Memory B cell (primary cell): Measurements from ENCODE around the gene NOTUM.

ENCODE experiments used
- ATAC-seq: fragments of 150-1000 bp; cut with Tn5 transposase; 2 replicates; pipeline ENCODE4 v1.10.0; 2021; ENCODE audit warnings: low read depth, mild to moderate bottlenecking, moderate library complexity
- DNase-seq, 2 donors: peaks; one replicate each; pipeline ENCODE4 v3.0.0; 2022; ENCODE audit warnings: low spot score in 2 of 2
- H3K27ac Mint-ChIP-seq: one replicate; pipeline ENCODE4 v1.8.0; 2022; ENCODE audit warnings: mild to moderate bottlenecking, moderate library complexity, mixed read lengths
- H3K27me3 Mint-ChIP-seq: one replicate; pipeline ENCODE4 v1.8.0; 2022; ENCODE audit warnings: mixed read lengths
- H3K36me3 Mint-ChIP-seq: one replicate; pipeline ENCODE4 v1.8.0; 2022; ENCODE audit warnings: mild to moderate bottlenecking, mixed read lengths
- H3K4me1 Mint-ChIP-seq: one replicate; pipeline ENCODE4 v1.8.0; 2022; ENCODE audit warnings: mixed read lengths
- H3K4me3 Mint-ChIP-seq: one replicate; pipeline ENCODE4 v1.8.0; 2022; ENCODE audit warnings: mild to moderate bottlenecking, moderate library complexity, mixed read lengths
- H3K9me3 Mint-ChIP-seq: one replicate; pipeline ENCODE4 v1.8.0; 2022; ENCODE audit warnings: mixed read lengths

Gene NOTUM

GRCh38 chr17:81934098-81934757 is 26.8 kb downstream of the NOTUM start:
- H3K27me3 Mint-ChIP-seq: peaks cover 2% of the 10 kb centered on the region
- no peak for DNase-seq
- H3K27ac Mint-ChIP-seq: no peak overlapping the region
- no peaks in the 10 kb centered on the region for H3K9me3 Mint-ChIP-seq
- no peak for ATAC-seq
- H3K4me1 Mint-ChIP-seq: peaks cover 5% of the 10 kb centered on the region
- no peaks in the 10 kb centered on the region for H3K36me3 Mint-ChIP-seq
- no peak overlapping the region for H3K4me3 Mint-ChIP-seq

- Mint-ChIP-seq H3K4me1 (peaks cover 7% of the 10 kb centered on the region), H3K36me3 (no peaks in the 10 kb centered on the region), H3K27ac (no peak overlapping the region), H3K4me3 (no peak overlapping the region), H3K27me3 (peaks cover 4% of the 10 kb centered on the region), H3K9me3 (no peaks in the 10 kb centered on the region)
- no peak for DNase-seq
- ATAC-seq: no peak
Observed at GRCh38 chr17:81933178-81933699, 27.7 kb downstream of the NOTUM start.

- peaks cover 7% of the 10 kb centered on the region for H3K4me1 Mint-ChIP-seq
- H3K4me3 Mint-ChIP-seq: no peak overlapping the region
- H3K27me3 Mint-ChIP-seq: peaks cover 4% of the 10 kb centered on the region
- ATAC-seq: no peak
- H3K9me3 Mint-ChIP-seq: no peaks in the 10 kb centered on the region
- H3K27ac Mint-ChIP-seq: no peak overlapping the region
- no peak for DNase-seq
- H3K36me3 Mint-ChIP-seq: no peaks in the 10 kb centered on the region
Observed at GRCh38 chr17:81932333-81932983, 28.5 kb downstream of the NOTUM start.

GRCh38 chr17:81931557-81932332 is 29.2 kb downstream of the NOTUM start:
- Mint-ChIP-seq H3K27ac (no peak overlapping the region), H3K27me3 (peaks cover 4% of the 10 kb centered on the region), H3K4me1 (peaks cover 7% of the 10 kb centered on the region), H3K9me3 (no peaks in the 10 kb centered on the region), H3K36me3 (no peaks in the 10 kb centered on the region), H3K4me3 (no peak overlapping the region)
- no peak for ATAC-seq
- no peak for DNase-seq

GRCh38 chr17:81931189-81931556 is 29.8 kb downstream of the NOTUM start:
- Mint-ChIP-seq H3K4me1 (peaks cover 9% of the 10 kb centered on the region), H3K27ac (peak overlapping the region; percentile 8), H3K36me3 (no peaks in the 10 kb centered on the region), H3K27me3 (peaks cover 4% of the 10 kb centered on the region), H3K9me3 (no peaks in the 10 kb centered on the region), H3K4me3 (no peak overlapping the region)
- DNase-seq (no peak), ATAC-seq (no peak)

GRCh38 chr17:81930142-81931125 is 30.6 kb downstream of the NOTUM start:
- peaks cover 9% of the 10 kb centered on the region for H3K4me1 Mint-ChIP-seq
- peak overlapping the region; percentile 8 for H3K27ac Mint-ChIP-seq
- H3K9me3 Mint-ChIP-seq: no peaks in the 10 kb centered on the region
- ATAC-seq: peak; percentile 13
- no peak for DNase-seq
- H3K4me3 Mint-ChIP-seq: no peak overlapping the region
- peaks cover 4% of the 10 kb centered on the region for H3K27me3 Mint-ChIP-seq
- H3K36me3 Mint-ChIP-seq: no peaks in the 10 kb centered on the region

GRCh38 chr17:81929253-81930141 is 31.5 kb downstream of the NOTUM start:
- no peaks in the 10 kb centered on the region for H3K36me3 Mint-ChIP-seq
- no peaks in the 10 kb centered on the region for H3K9me3 Mint-ChIP-seq
- H3K4me3 Mint-ChIP-seq: peak overlapping the region; percentile 22
- ATAC-seq: no peak
- peaks cover 9% of the 10 kb centered on the region for H3K4me1 Mint-ChIP-seq
- DNase-seq: no peak
- peaks cover 4% of the 10 kb centered on the region for H3K27me3 Mint-ChIP-seq
- H3K27ac Mint-ChIP-seq: no peak overlapping the region

GRCh38 chr17:81928544-81929252 is 32.3 kb downstream of the NOTUM start:
- Mint-ChIP-seq H3K27ac (no peak overlapping the region), H3K9me3 (no peaks in the 10 kb centered on the region), H3K4me1 (peaks cover 12% of the 10 kb centered on the region), H3K4me3 (peak overlapping the region; percentile 55), H3K36me3 (no peaks in the 10 kb centered on the region), H3K27me3 (peaks cover 4% of the 10 kb centered on the region)
- no peak for ATAC-seq
- no peak for DNase-seq

- ATAC-seq (peak; percentile 76), DNase-seq (peak; percentile 90)
- Mint-ChIP-seq H3K9me3 (no peaks in the 10 kb centered on the region), H3K27ac (peak within 1 kb of the TSS; percentile 85), H3K4me3 (peak within 1 kb of the TSS; percentile 81), H3K36me3 (peaks cover under 1% of the 10 kb centered on the region), H3K27me3 (peaks cover 4% of the 10 kb centered on the region), H3K4me1 (peaks cover 12% of the 10 kb centered on the region)
Observed at GRCh38 chr17:81927653-81928543, 33.1 kb downstream of the NOTUM start, which contains the start of gene MAFG. Gene MAFG, minus strand, starts transcription at chr17:81927735. Its CDS starts 4,550 bp downstream, at chr17:81923185.

GRCh38 chr17:81927152-81927652 is 33.8 kb downstream of the NOTUM start:
- Mint-ChIP-seq H3K9me3 (no peaks in the 10 kb centered on the region), H3K27me3 (peaks cover 4% of the 10 kb centered on the region), H3K27ac (peak overlapping the region; percentile 53), H3K4me3 (no peak overlapping the region), H3K36me3 (peaks cover 6% of the 10 kb centered on the region), H3K4me1 (peaks cover 12% of the 10 kb centered on the region)
- DNase-seq (peak in 1 of 2 donors; percentile 43), ATAC-seq (peak; percentile 38)

- peak; percentile 46 to 59 for DNase-seq
Observed at GRCh38 chr17:81926451-81927151, 34.4 kb downstream of the NOTUM start.

More at GRCh38 chr17:81926451-81927151, 34.4 kb downstream of the NOTUM start:
- ATAC-seq: peak; percentile 47
- H3K27ac Mint-ChIP-seq: peak overlapping the region; percentile 85
- peaks cover 2% of the 10 kb centered on the region for H3K27me3 Mint-ChIP-seq
- peaks cover 8% of the 10 kb centered on the region for H3K36me3 Mint-ChIP-seq
- H3K9me3 Mint-ChIP-seq: no peaks in the 10 kb centered on the region
- peak overlapping the region; percentile 81 for H3K4me3 Mint-ChIP-seq
- H3K4me1 Mint-ChIP-seq: peaks cover 12% of the 10 kb centered on the region
